SK-N-SH treated with all-trans-retinoic acid at 6 μM for 48 hours (cell line): ENCODE measurements around the gene RPAP3.

Experiments used
- ISL1 ChIP-seq: fragments of 250-450 bp; sonication (Bioruptor Pico); IDR thresholded peaks from 2 replicates; pipeline ENCODE4 v2.1.2; 2022; ENCODE audit warnings: mild to moderate bottlenecking, moderate library complexity
- OSR1 ChIP-seq: fragments of 250-450 bp; sonication (Bioruptor Pico); IDR thresholded peaks from 2 replicates; pipeline ENCODE4 v1.8.0; 2022; ENCODE audit warnings: moderate library complexity, mild to moderate bottlenecking, inconsistent platforms
- TCF4 ChIP-seq: fragments of 250-450 bp; sonication (Bioruptor Pico); IDR thresholded peaks from 2 replicates; pipeline ENCODE4 v1.8.0; 2021; ENCODE audit warnings: mild to moderate bottlenecking, moderate library complexity, borderline replicate concordance
- ZFP3 ChIP-seq: fragments of 250-450 bp; sonication (Bioruptor Pico); IDR thresholded peaks from 2 replicates; pipeline ENCODE4 v1.5.0; 2020; ENCODE audit warnings: mild to moderate bottlenecking, moderate library complexity

- TF ChIP-seq TCF4 (CRISPR knock-in tag) (no peak), ISL1 (no peak), ZFP3 (CRISPR knock-in tag) (no peak), OSR1 (CRISPR knock-in tag) (no peak)
These were observed 42.0 kb upstream of the RPAP3 start for GRCh38 chr12:47747596-47748506.
